K562 (cell line): ENCODE results near the gene NAE1. TPM values are rescaled to one million over a fixed set of nuclear protein-coding genes. Genes with fewer than 3 reads are reported as not detected.

ENCODE experiments used
- ATF4 ChIP-seq: fragments of 450-650 bp; formaldehyde crosslinking; IDR thresholded peaks from 2 replicates; pipeline ENCODE4 v1.4.0; 2022; ENCODE audit warnings: mild to moderate bottlenecking, moderate library complexity
- BDP1 ChIP-seq: IDR thresholded peaks from 3 replicates; pipeline ENCODE4 v1.6.1; 2011; ENCODE audit not compliant: insufficient read length, insufficient read depth
- BRCA1 ChIP-seq, 2 experiments: fragments of 450-650 bp in 1 of 2; sonication (generic) in 1 of 2; formaldehyde crosslinking in 1 of 2; IDR thresholded peaks; 2 replicates each; pipeline versions ENCODE4 v1.5.0 to v1.6.1; 2017 to 2020; ENCODE audit warnings: mild to moderate bottlenecking in 1 of 2, missing genetic modification reagents in 1 of 2
- HMGXB4 ChIP-seq: sonication (generic); formaldehyde crosslinking; IDR thresholded peaks from 2 replicates; pipeline ENCODE4 v1.8.1; 2023; ENCODE audit warnings: mild to moderate bottlenecking, missing genetic modification reagents
- KLF1 ChIP-seq: fragments of 450-650 bp; IDR thresholded peaks from 2 replicates; pipeline ENCODE4 v1.6.1; 2016; ENCODE audit warnings: missing genetic modification characterization, missing compliant biosample characterization
- NR4A1 ChIP-seq, 2 experiments: fragments of 250-450 bp in 1 of 2; fragments of 450-650 bp in 1 of 2; sonication (Bioruptor Pico) in 1 of 2; IDR thresholded peaks; 2 replicates each; pipeline versions ENCODE4 v1.4.0 to v1.6.1; 2016 to 2020; ENCODE audit warnings: mild to moderate bottlenecking in 2 of 2, missing compliant biosample characterization in 1 of 2, missing genetic modification characterization in 1 of 2, moderate library complexity in 1 of 2
- PBX2 ChIP-seq, 2 experiments: IDR thresholded peaks in 1 of 2; conservative IDR thresholded peaks in 1 of 2; 2 replicates each; pipeline ENCODE4 v1.6.1; 2016; ENCODE audit warnings: low read depth in 2 of 2, mild to moderate bottlenecking in 1 of 2, missing compliant biosample characterization in 1 of 2, missing genetic modification characterization in 1 of 2, moderate library complexity in 1 of 2
- SMARCA5 ChIP-seq: fragments of 450-650 bp; IDR thresholded peaks from 2 replicates; pipeline ENCODE4 v1.6.1; 2016
- TAF1 ChIP-seq: IDR thresholded peaks from 2 replicates; pipeline ENCODE4 v1.6.1; 2011; ENCODE audit warnings: mild to moderate bottlenecking, low read length, moderate library complexity; ENCODE audit not compliant: insufficient read depth, control insufficient read depth, severe bottlenecking; ENCODE audit errors: extremely low read depth
- ZNF318 ChIP-seq, 2 experiments: fragments of 450-650 bp; IDR thresholded peaks; 2 replicates each; pipeline ENCODE4 v1.6.1; 2016; ENCODE audit warnings: mild to moderate bottlenecking in 2 of 2, borderline replicate concordance in 1 of 2, low read depth in 1 of 2, moderate library complexity in 1 of 2
- ZNF699 ChIP-seq: fragments of 250-450 bp; sonication (Bioruptor Pico); IDR thresholded peaks from 2 replicates; pipeline ENCODE4 v1.8.0; 2021; ENCODE audit warnings: mild to moderate bottlenecking, moderate library complexity; ENCODE audit not compliant: insufficient replicate concordance
- polyA plus RNA-seq, 8 experiments: library from polyadenylated mRNA; depleted of rRNA in 4 of 8; stranded (reverse) in 5 of 8; unstranded in 3 of 8; fragments of >200 nt; fragmentation: Nextera tagmentation in 2 of 8; fragmentation: Illumina TruSeq in 1 of 8; extraction: Ambion mirVana in 2 of 8; extraction: Trizol in 1 of 8; gene quantifications; 2 replicates each; pipeline versions ENCODE4 v1.2.1 to v1.2.3, GENCODE V29; 2011 to 2014; ENCODE audit warnings: inconsistent platforms in 1 of 8, missing spikeins in 1 of 8
- total RNA-seq, 7 experiments: library from RNA; depleted of rRNA in 6 of 7; stranded (reverse); fragments of >200 nt in 6 of 7; fragmentation: Illumina TruSeq in 2 of 7; extraction: Trizol in 2 of 7; gene quantifications; 2 replicates each; pipeline versions ENCODE4 v1.2.1 to v1.2.3, GENCODE V29; 2011 to 2021; ENCODE audit warnings: low replicate concordance in 1 of 7

The NAE1 gene
- total and polyA plus RNA-seq, 9 of the 15 experiments (the other 6 are each of a cell fraction or from before 2014, with no cell fraction given) = 165 to 294 (median 230) TPM

- no peak for TF ChIP-seq ZNF318 (IDR thresholded peaks at IDR 0.05; ENCODE audit: borderline replicate concordance in 1 of 2, low read depth in 1 of 2)
- TF ChIP-seq ATF4 = no peak
- no peak for TF ChIP-seq ZNF699 (CRISPR knock-in tag)
- TF ChIP-seq KLF1 = peak; percentile 22; the same call in 1 of the 2 replicates
- TF ChIP-seq TAF1 = peak; percentile 50
- peak; percentile 87 for TF ChIP-seq SMARCA5
- no peak for TF ChIP-seq BRCA1 (IDR thresholded peaks at IDR 0.05)
- no peak for TF ChIP-seq BRCA1 (CRISPR knock-in tag; IDR thresholded peaks at IDR 0.05)
- peak; percentile 96 for TF ChIP-seq HMGXB4 (CRISPR knock-in tag)
- TF ChIP-seq BDP1 = no peak
- no peak for TF ChIP-seq NR4A1 (CRISPR knock-in tag; IDR thresholded peaks at IDR 0.05)
- TF ChIP-seq NR4A1 (tag; IDR thresholded peaks at IDR 0.05) = peak; percentile 49; the same call in 1 of the 2 replicates
- TF ChIP-seq PBX2 (CRISPR knock-in tag; IDR thresholded peaks at IDR 0.05; ENCODE audit: low read depth) = no peak
- TF ChIP-seq PBX2 (tag; conservative IDR thresholded peaks at IDR 0.05; ENCODE audit: low read depth) = no peak
These were observed 42.3 kb upstream of the NAE1 start (continued) for GRCh38 chr16:66872943-66873684.
